Smooth muscle cell (in vitro differentiated cells): ENCODE results near the gene PDP2. TPM values are rescaled to one million over a fixed set of nuclear protein-coding genes. Genes with fewer than 3 reads are reported as not detected.

Source experiments
- DNase-seq: peaks from one replicate; lab custom pipeline; 2025; ENCODE audit not compliant: unreplicated experiment; lab: John Stamatoyannopoulos, UW
- H2AFZ ChIP-seq: fragments of 200-600 bp; sonication (generic); 2 replicates; pipeline ENCODE4 v1.6.0; 2016; ENCODE audit warnings: antibody characterized with exemption, low read depth, mild to moderate bottlenecking
- H3F3A ChIP-seq: fragments of 200-600 bp; sonication (generic); 2 replicates; pipeline ENCODE4 v1.6.0; 2017; ENCODE audit warnings: antibody characterized with exemption, low read depth
- H3K27ac ChIP-seq: fragments of 200-600 bp; sonication (generic); 2 replicates; pipeline ENCODE4 v1.5.1; 2016; ENCODE audit warnings: low read depth, mild to moderate bottlenecking
- H3K27me3 ChIP-seq: fragments of 200-600 bp; sonication (generic); 2 replicates; pipeline ENCODE4 v1.6.1; 2016; ENCODE audit warnings: low read depth, mild to moderate bottlenecking
- H3K36me3 ChIP-seq: fragments of 200-600 bp; sonication (generic); 2 replicates; pipeline ENCODE4 v1.5.1; 2016; ENCODE audit warnings: low read depth
- H3K4me1 ChIP-seq: fragments of 200-600 bp; sonication (generic); 2 replicates; pipeline ENCODE4 v1.5.1; 2016; ENCODE audit warnings: low read depth
- H3K4me2 ChIP-seq: fragments of 200-600 bp; sonication (generic); 2 replicates; pipeline ENCODE4 v1.6.0; 2016; ENCODE audit warnings: mild to moderate bottlenecking
- H3K4me3 ChIP-seq: fragments of 200-600 bp; sonication (generic); 2 replicates; pipeline ENCODE4 v1.5.1; 2016; ENCODE audit warnings: mild to moderate bottlenecking
- H3K79me2 ChIP-seq: fragments of 200-600 bp; sonication (generic); 2 replicates; pipeline ENCODE4 v1.6.0; 2016; ENCODE audit warnings: low read depth, mild to moderate bottlenecking
- H3K9ac ChIP-seq: fragments of 200-600 bp; sonication (generic); 2 replicates; pipeline ENCODE4 v1.6.0; 2016; ENCODE audit warnings: low read depth
- H3K9me3 ChIP-seq: fragments of 200-600 bp; sonication (generic); replicated peaks from 2 replicates; pipeline ENCODE4 v1.5.1; 2016; ENCODE audit warnings: low read depth
- H4K20me1 ChIP-seq: fragments of 200-600 bp; sonication (generic); 2 replicates; pipeline ENCODE4 v1.6.0; 2016; ENCODE audit warnings: low read depth
- CTCF ChIP-seq: fragments of 200-600 bp; sonication (generic); IDR thresholded peaks from 2 replicates; pipeline ENCODE4 v1.5.1; 2017; ENCODE audit warnings: borderline replicate concordance, mild to moderate bottlenecking, antibody characterized with exemption; ENCODE audit not compliant: insufficient read depth, poor library complexity, severe bottlenecking
- WGBS: methylation state at CpG from one replicate; pipeline ENCODE4 v1.1.7; 2016; ENCODE audit warnings: low lambda C conversion rate; 5-methylcytosine and 5-hydroxymethylcytosine counted together
- polyA plus RNA-seq: library from polyadenylated mRNA; unstranded; fragments of >200 nt; fragmentation: Nextera tagmentation; extraction: Ambion mirVana; gene quantifications from 2 replicates; pipeline ENCODE4 v1.2.1, GENCODE V29; 2016
- total RNA-seq: library from RNA; depleted of rRNA; stranded (reverse); fragments of >200 nt; gene quantifications from 2 replicates; pipeline ENCODE4 v1.2.3, GENCODE V29; 2014

The PDP2 gene
- total and polyA plus RNA-seq, 2 experiments from 2014 or later = 1.1 to 5.7 TPM

GRCh38 chr16:66928702-66929388 lies 48.5 kb downstream of the PDP2 start:
- 77% methylated on average over 10 of the region's 10 CpGs for WGBS
- H3K4me3 ChIP-seq = no peak overlapping the region
- H3K9ac ChIP-seq = peak overlapping the region; percentile 69
- no peaks in the 10 kb centered on the region for H3K9me3 ChIP-seq
- H3K4me1 ChIP-seq = peaks cover 11% of the 10 kb centered on the region
- no peak for DNase-seq
- H3K4me2 ChIP-seq = no peak overlapping the region
- TF ChIP-seq CTCF = peak; percentile 39
- no peaks in the 10 kb centered on the region for H3K36me3 ChIP-seq
- peaks cover 4% of the 10 kb centered on the region for H4K20me1 ChIP-seq
- H2AFZ ChIP-seq = no peak overlapping the region
- peaks cover 6% of the 10 kb centered on the region for H3K79me2 ChIP-seq
- peak overlapping the region; percentile 86 for H3K27ac ChIP-seq
- peaks cover 16% of the 10 kb centered on the region for H3K27me3 ChIP-seq
- H3F3A ChIP-seq = peaks cover 4% of the 10 kb centered on the region

DNA sequence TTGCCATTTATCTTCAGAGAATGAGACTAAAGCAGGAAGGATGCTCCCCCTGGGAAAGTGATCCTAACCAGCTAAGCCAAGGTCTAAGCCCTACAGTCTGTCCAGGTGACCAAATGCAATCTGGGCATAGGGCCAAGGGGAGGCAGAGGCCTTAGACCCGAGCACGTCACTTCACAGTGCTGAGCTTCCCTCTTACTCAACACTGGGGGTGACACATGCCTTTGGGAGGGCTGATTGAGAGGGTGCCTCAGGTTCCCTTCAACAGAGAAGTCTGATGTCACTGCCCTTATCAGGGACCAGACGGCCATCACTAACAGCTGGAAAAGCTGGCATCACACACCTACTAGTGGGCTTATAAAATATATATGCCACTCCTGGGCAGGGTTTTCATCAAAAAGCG lies 49.9 kb downstream of the PDP2 start:
- H3K27me3 ChIP-seq = peaks cover 4% of the 10 kb centered on the region
- H3K4me3 ChIP-seq = no peak overlapping the region
- H3F3A ChIP-seq = peaks cover 4% of the 10 kb centered on the region
- H3K27ac ChIP-seq = no peak overlapping the region
- H3K36me3 ChIP-seq = no peaks in the 10 kb centered on the region
- peaks cover 4% of the 10 kb centered on the region for H4K20me1 ChIP-seq
- no peak overlapping the region for H3K9ac ChIP-seq
- peaks cover 9% of the 10 kb centered on the region for H3K79me2 ChIP-seq
- H3K4me1 ChIP-seq = peaks cover 11% of the 10 kb centered on the region
- H3K9me3 ChIP-seq = no peaks in the 10 kb centered on the region
- WGBS = 54% methylated on average over 4 of the region's 4 CpGs
- H2AFZ ChIP-seq = no peak overlapping the region
- H3K4me2 ChIP-seq = no peak overlapping the region
- DNase-seq = no peak
- TF ChIP-seq CTCF = no peak

DNA sequence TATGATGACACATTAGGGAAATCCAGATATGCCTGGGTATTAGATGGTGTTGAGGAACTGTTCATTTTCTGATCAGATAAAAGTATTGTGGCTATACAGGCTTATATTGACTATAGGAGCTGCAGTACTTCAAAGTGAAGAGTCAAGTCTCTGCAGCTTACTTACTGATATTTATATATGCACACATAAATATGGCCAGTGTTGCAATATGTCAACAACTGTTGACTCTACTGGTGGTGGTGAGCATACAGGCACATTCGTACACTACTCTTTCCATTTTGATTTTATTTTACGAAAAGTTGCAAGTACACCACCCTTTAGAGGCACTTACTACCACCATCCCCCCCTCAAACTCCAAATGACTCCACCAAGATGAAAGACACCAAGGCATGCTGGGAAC lies 51.4 kb downstream of the PDP2 start:
- no peaks in the 10 kb centered on the region for H3K9me3 ChIP-seq
- no peak overlapping the region for H3K9ac ChIP-seq
- WGBS = 100% methylated on average over 2 of the region's 2 CpGs
- peaks cover 4% of the 10 kb centered on the region for H4K20me1 ChIP-seq
- H3K4me1 ChIP-seq = peaks cover 16% of the 10 kb centered on the region
- TF ChIP-seq CTCF = no peak
- no peaks in the 10 kb centered on the region for H3F3A ChIP-seq
- no peaks in the 10 kb centered on the region for H3K36me3 ChIP-seq
- H3K4me3 ChIP-seq = no peak overlapping the region
- H3K27me3 ChIP-seq = no peaks in the 10 kb centered on the region
- H3K79me2 ChIP-seq = peaks cover 22% of the 10 kb centered on the region
- no peak overlapping the region for H3K4me2 ChIP-seq
- H3K27ac ChIP-seq = no peak overlapping the region
- DNase-seq = no peak
- no peak overlapping the region for H2AFZ ChIP-seq

DNA sequence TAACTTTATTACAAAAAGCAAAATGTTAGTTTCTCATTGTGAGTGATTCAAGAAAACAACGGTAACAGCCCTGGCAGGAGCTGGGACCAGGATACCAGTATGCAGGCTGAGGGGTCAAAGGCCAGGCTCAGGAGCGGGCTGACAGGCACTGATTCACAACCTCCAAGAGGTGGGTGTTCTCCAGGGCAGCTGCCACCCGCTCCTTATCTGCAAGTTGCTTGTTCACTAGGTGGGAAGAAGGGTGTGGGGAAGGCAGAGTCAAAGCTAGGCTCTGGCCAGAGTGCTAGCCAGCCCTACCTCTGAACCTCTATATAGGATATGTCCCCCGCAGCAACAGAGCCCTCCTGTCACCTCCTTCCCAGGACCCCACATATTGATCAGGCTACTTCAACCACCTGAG lies 51.8 kb downstream of the PDP2 start:
- Histone ChIP-seq H4K20me1 (peaks cover 7% of the 10 kb centered on the region), H3K9ac (no peak overlapping the region), H3K4me2 (no peak overlapping the region), H3K27me3 (no peaks in the 10 kb centered on the region), H3K9me3 (no peaks in the 10 kb centered on the region), H3K79me2 (peaks cover 25% of the 10 kb centered on the region), H3F3A (no peaks in the 10 kb centered on the region), H3K4me1 (peaks cover 16% of the 10 kb centered on the region), H2AFZ (no peak overlapping the region), H3K4me3 (no peak overlapping the region), H3K36me3 (no peaks in the 10 kb centered on the region), H3K27ac (no peak overlapping the region)
- WGBS = 98% methylated on average over 4 of the region's 4 CpGs
- no peak for DNase-seq
- no peak for TF ChIP-seq CTCF
